Loucy (cell line): Measurements from ENCODE around the gene CD209.

Experiments
- H2AFZ ChIP-seq: fragments of 200-600 bp; sonication (generic); 2 replicates; pipeline ENCODE4 v1.6.0; 2016; ENCODE audit warnings: antibody characterized with exemption, mild to moderate bottlenecking, low read length, moderate library complexity
- H3F3A ChIP-seq: fragments of 200-600 bp; 2 replicates; pipeline ENCODE4 v1.6.0; 2016; ENCODE audit warnings: antibody characterized with exemption, low read depth, mild to moderate bottlenecking
- H3K27me3 ChIP-seq: fragments of 200-600 bp; sonication (generic); 2 replicates; pipeline ENCODE4 v1.6.1; 2014; ENCODE audit warnings: low read length, mild to moderate bottlenecking; ENCODE audit not compliant: insufficient read depth, poor library complexity, severe bottlenecking
- H3K36me3 ChIP-seq: fragments of 200-600 bp; sonication (generic); 2 replicates; pipeline ENCODE4 v1.6.1; 2016; ENCODE audit warnings: low read length; ENCODE audit not compliant: insufficient read depth
- H3K4me1 ChIP-seq: fragments of 200-600 bp; sonication (generic); 2 replicates; pipeline ENCODE4 v1.5.1; 2014; ENCODE audit warnings: low read length, mild to moderate bottlenecking; ENCODE audit not compliant: insufficient read depth, poor library complexity, severe bottlenecking
- H3K4me2 ChIP-seq: fragments of 200-600 bp; sonication (generic); 2 replicates; pipeline ENCODE4 v1.6.0; 2014; ENCODE audit warnings: antibody characterized with exemption, low read length, low read depth, mild to moderate bottlenecking; ENCODE audit not compliant: poor library complexity, severe bottlenecking
- H3K4me3 ChIP-seq: fragments of 200-600 bp; sonication (generic); 2 replicates; pipeline ENCODE4 v1.5.1; 2014; ENCODE audit warnings: low read length, mild to moderate bottlenecking, mixed read lengths; ENCODE audit not compliant: poor library complexity, severe bottlenecking
- H3K79me2 ChIP-seq: fragments of 200-600 bp; sonication (generic); 2 replicates; pipeline ENCODE4 v1.6.1; 2014; ENCODE audit warnings: low read length; ENCODE audit not compliant: insufficient read depth
- H3K9ac ChIP-seq: fragments of 200-600 bp; sonication (generic); 2 replicates; pipeline ENCODE4 v1.6.0; 2014; ENCODE audit warnings: mild to moderate bottlenecking, low read depth, low read length, moderate library complexity; ENCODE audit not compliant: poor library complexity, severe bottlenecking
- H3K9me2 ChIP-seq: fragments of 200-600 bp; sonication (generic); replicated peaks from 2 replicates; pipeline ENCODE4 v1.6.1; 2016; ENCODE audit warnings: low read depth, low read length, mixed read lengths
- H3K9me3 ChIP-seq: fragments of 200-600 bp; sonication (generic); 2 replicates; pipeline ENCODE4 v1.6.1; 2014; ENCODE audit warnings: mild to moderate bottlenecking, antibody characterized with exemption, low read length, low read depth; ENCODE audit not compliant: insufficient read depth
- H4K20me1 ChIP-seq: fragments of 200-600 bp; sonication (generic); 2 replicates; pipeline ENCODE4 v1.6.0; 2014; ENCODE audit warnings: antibody characterized with exemption, low read length, mild to moderate bottlenecking; ENCODE audit not compliant: insufficient read depth, poor library complexity, severe bottlenecking
- CTCF ChIP-seq: fragments of 200-600 bp; sonication (generic); conservative IDR thresholded peaks from 2 replicates; pipeline ENCODE4 v1.5.1; 2014; ENCODE audit warnings: mild to moderate bottlenecking, antibody characterized with exemption, low read length
- EZH2phosphoT487 ChIP-seq: fragments of 200-600 bp; IDR thresholded peaks from 2 replicates; pipeline ENCODE4 v1.6.1; 2018; ENCODE audit warnings: antibody characterized with exemption, mild to moderate bottlenecking, moderate library complexity, borderline replicate concordance

CD209 gene

DNA sequence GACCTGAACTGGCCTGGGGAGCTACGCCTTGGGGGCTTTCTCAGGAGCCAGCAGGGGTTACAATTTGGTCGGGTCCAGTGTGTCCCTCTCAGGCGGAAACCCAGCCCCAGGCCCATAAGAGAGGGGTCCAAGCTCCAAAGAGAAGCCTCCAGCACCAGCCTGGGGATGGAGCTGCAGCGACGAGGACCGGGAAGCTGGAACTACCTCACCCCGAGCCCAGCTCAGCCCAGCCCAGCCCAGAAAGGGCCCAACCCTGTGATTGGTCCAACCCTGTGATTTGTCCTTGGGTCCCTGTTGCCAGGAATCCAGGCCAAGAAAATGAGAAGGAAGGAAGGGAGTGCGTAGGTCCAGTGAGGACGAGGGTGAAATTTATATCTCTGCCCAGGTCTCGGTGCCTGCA, 39.8 kb upstream of the CD209 start:
- no peaks in the 10 kb centered on the region for H3K4me1 ChIP-seq
- H3K27me3 ChIP-seq: no peaks in the 10 kb centered on the region
- H3K9me3 ChIP-seq: peaks cover 5% of the 10 kb centered on the region; the same call in 1 of the 2 replicates
- H3F3A ChIP-seq: no peaks in the 10 kb centered on the region
- H3K4me2 ChIP-seq: no peak overlapping the region
- TF ChIP-seq CTCF (no peak), EZH2phosphoT487 (no peak)
- H3K9ac ChIP-seq: no peak overlapping the region
- H3K79me2 ChIP-seq: no peaks in the 10 kb centered on the region
- no peak overlapping the region for H3K4me3 ChIP-seq
- no peaks in the 10 kb centered on the region for H3K9me2 ChIP-seq
- no peaks in the 10 kb centered on the region for H3K36me3 ChIP-seq
- H2AFZ ChIP-seq: no peak overlapping the region
- no peaks in the 10 kb centered on the region for H4K20me1 ChIP-seq

- Histone ChIP-seq H3K9me2 (no peaks in the 10 kb centered on the region), H3F3A (no peaks in the 10 kb centered on the region), H3K79me2 (no peaks in the 10 kb centered on the region), H3K4me2 (no peak overlapping the region), H3K36me3 (no peaks in the 10 kb centered on the region), H3K9ac (no peak overlapping the region), H2AFZ (no peak overlapping the region), H3K4me3 (no peak overlapping the region), H4K20me1 (no peaks in the 10 kb centered on the region), H3K9me3 (peaks cover 5% of the 10 kb centered on the region; the same call in 1 of the 2 replicates), H3K27me3 (no peaks in the 10 kb centered on the region), H3K4me1 (no peaks in the 10 kb centered on the region)
- TF ChIP-seq EZH2phosphoT487 (no peak), CTCF (no peak)
These were observed 37.5 kb upstream of the CD209 start for GRCh38 chr19:7784856-7785255.

- Histone ChIP-seq H3F3A (no peaks in the 10 kb centered on the region), H3K79me2 (no peaks in the 10 kb centered on the region), H4K20me1 (no peaks in the 10 kb centered on the region), H2AFZ (no peak overlapping the region), H3K9me3 (peaks cover 5% of the 10 kb centered on the region; the same call in 1 of the 2 replicates), H3K4me1 (no peaks in the 10 kb centered on the region), H3K4me3 (no peak overlapping the region), H3K36me3 (no peaks in the 10 kb centered on the region), H3K9me2 (no peaks in the 10 kb centered on the region), H3K9ac (no peak overlapping the region), H3K27me3 (no peaks in the 10 kb centered on the region), H3K4me2 (no peak overlapping the region)
- TF ChIP-seq CTCF (no peak), EZH2phosphoT487 (no peak)
These were observed 36.7 kb upstream of the CD209 start for GRCh38 chr19:7783991-7784423.
